ENCODE results near the gene HPS1. TPM values are rescaled to one million over a fixed set of nuclear protein-coding genes. Genes with fewer than 3 reads are reported as not detected.

The HPS1 gene
- total RNA-seq, 1 donor: 52.1 TPM

GRCh38 chr10:98367604-98368451, 78.9 kb downstream of the HPS1 start:
- no peak overlapping the region for H3K4me3 ChIP-seq (ENCODE audit: insufficient read depth, low read length)
- H4K20me1 ChIP-seq (ENCODE audit: insufficient read depth, low read length): no peaks in the 10 kb centered on the region
- H3K9me3 ChIP-seq (ENCODE audit: low read depth, low read length): no peaks in the 10 kb centered on the region
- no peaks in the 10 kb centered on the region for H3K27me3 ChIP-seq (ENCODE audit: insufficient read depth, low read length)
- no peaks in the 10 kb centered on the region for H3K4me1 ChIP-seq (ENCODE audit: insufficient read depth, low read length)
- H2AFZ ChIP-seq (ENCODE audit: low read length): no peak overlapping the region
- no peaks in the 10 kb centered on the region for H3K36me3 ChIP-seq (ENCODE audit: insufficient read depth, low read length)
- no peak overlapping the region for H3K4me2 ChIP-seq (ENCODE audit: insufficient read depth, low read length)
- no peaks in the 10 kb centered on the region for H3K79me2 ChIP-seq (ENCODE audit: insufficient read depth, low read length)
- no peak for TF ChIP-seq CTCF (IDR thresholded peaks at IDR 0.05; ENCODE audit: extremely low read depth, low read depth, low read length)
- no peak overlapping the region for H3K27ac ChIP-seq (ENCODE audit: low read depth, low read length)
- DNase-seq (ENCODE audit: insufficient read length, low spot score, missing footprints): no peak

Small RNA genes lying within 50 kb of the gene (small RNA-seq; reads per million reads assigned to genes)
- not detected for gene MIR4685

Other genes with a start within 250 kb of the HPS1 start
- gene LOXL4, start 178.7 kb downstream of the HPS1 start, total RNA-seq: 28.6 and 36.6 TPM in 2 replicates
- gene PYROXD2, start 31.8 kb downstream of the HPS1 start, total RNA-seq: 11.6 and 12.4 TPM in 2 replicates